Tibial nerve (tissue), 3 donors: ENCODE results near the gene SPDYA.

Experiments used
- CTCF ChIP-seq, 5 experiments: fragments of 200-600 bp in 3 of 5; fragments of 450-650 bp in 2 of 5; sonication (generic) in 3 of 5; IDR thresholded peaks; one replicate each; pipeline ENCODE4 v1.5.1; 2016 to 2019; ENCODE audit warnings: antibody characterized with exemption in 5 of 5, mild to moderate bottlenecking in 3 of 5, moderate library complexity in 2 of 5
- POLR2A ChIP-seq, 2 donors: fragments of 450-650 bp; IDR thresholded peaks; one replicate each; pipeline ENCODE4 v1.6.1; 2017; ENCODE audit warnings: antibody characterized with exemption in 2 of 2, mild to moderate bottlenecking in 2 of 2, moderate library complexity in 2 of 2

- TF ChIP-seq CTCF (IDR thresholded peaks at IDR 0.05) (no peak), POLR2A (IDR thresholded peaks at IDR 0.05) (no peak)
These were observed 43.3 kb upstream of the SPDYA start for GRCh38 chr2:28767337-28767736.
